ENCODE data around the gene TK2.

DNA sequence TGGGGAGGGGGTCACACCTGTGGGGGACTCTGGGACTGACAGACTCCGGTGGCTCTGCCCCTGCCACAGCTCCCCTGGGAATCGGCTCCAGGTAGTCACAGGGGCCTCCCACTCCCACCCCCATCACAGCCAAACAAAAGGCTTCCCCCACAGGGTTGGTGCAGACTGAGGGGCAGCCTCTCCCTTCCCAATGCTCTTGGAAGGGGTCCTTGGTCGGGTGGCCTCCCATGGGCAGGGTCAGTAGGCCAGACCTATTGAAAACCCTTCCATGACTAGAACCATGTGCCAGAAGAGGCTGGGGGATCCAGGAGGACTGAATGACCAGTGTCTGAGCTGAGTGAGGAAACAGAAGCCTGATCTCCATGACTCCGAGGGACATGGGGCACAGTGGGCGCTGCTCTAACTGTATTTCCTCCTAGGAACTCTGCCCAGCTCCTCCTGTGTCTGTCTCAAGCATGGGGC is 28.6 kb downstream of the TK2 start:
- no peak for TF ChIP-seq POLR2AphosphoS5 (IDR thresholded peaks at IDR 0.05)
- TF ChIP-seq, protein P1, sequence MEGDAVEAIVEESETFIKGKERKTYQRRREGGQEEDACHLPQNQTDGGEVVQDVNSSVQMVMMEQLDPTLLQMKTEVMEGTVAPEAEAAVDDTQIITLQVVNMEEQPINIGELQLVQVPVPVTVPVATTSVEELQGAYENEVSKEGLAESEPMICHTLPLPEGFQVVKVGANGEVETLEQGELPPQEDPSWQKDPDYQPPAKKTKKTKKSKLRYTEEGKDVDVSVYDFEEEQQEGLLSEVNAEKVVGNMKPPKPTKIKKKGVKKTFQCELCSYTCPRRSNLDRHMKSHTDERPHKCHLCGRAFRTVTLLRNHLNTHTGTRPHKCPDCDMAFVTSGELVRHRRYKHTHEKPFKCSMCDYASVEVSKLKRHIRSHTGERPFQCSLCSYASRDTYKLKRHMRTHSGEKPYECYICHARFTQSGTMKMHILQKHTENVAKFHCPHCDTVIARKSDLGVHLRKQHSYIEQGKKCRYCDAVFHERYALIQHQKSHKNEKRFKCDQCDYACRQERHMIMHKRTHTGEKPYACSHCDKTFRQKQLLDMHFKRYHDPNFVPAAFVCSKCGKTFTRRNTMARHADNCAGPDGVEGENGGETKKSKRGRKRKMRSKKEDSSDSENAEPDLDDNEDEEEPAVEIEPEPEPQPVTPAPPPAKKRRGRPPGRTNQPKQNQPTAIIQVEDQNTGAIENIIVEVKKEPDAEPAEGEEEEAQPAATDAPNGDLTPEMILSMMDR (IDR thresholded peaks at IDR 0.05 in 8 of 11, conservative IDR thresholded peaks at IDR 0.05 in 3 of 11): no peak
- TF ChIP-seq POLR2A (IDR thresholded peaks at IDR 0.05): no peak
